VCaP (cell line): Measurements from ENCODE around the gene ZDHHC22.

ENCODE experiments used
- H3K27ac ChIP-seq: fragments of 450-650 bp; 2 replicates; pipeline ENCODE4 v1.5.1; 2017
- TF ChIP-seq, protein P1 (sequence below): fragments of 450-650 bp; conservative IDR thresholded peaks from 2 replicates; pipeline ENCODE4 v1.5.1; 2017; ENCODE audit warnings: mild to moderate bottlenecking, moderate library complexity

The ZDHHC22 gene

DNA sequence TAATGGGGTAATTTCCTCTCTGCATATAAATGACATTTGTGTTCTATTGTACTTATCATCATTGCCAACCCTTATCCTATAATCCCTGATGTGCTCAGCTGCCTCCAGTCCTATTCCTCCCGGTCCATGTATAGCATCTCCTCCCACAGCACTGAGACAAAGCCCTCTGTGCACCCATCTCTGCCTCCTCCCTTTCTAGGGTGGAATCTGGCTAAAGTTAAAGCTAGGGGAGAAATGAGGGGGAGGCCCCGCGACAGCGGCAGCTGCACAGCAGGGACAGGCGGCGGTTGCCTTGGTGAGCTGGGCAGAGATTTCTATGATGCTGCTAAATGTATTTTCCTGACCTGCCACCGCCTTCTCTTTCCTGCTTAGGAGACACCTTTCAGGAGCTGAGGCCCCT is 12.8 kb upstream of the ZDHHC22 start:
- TF ChIP-seq, protein P1, sequence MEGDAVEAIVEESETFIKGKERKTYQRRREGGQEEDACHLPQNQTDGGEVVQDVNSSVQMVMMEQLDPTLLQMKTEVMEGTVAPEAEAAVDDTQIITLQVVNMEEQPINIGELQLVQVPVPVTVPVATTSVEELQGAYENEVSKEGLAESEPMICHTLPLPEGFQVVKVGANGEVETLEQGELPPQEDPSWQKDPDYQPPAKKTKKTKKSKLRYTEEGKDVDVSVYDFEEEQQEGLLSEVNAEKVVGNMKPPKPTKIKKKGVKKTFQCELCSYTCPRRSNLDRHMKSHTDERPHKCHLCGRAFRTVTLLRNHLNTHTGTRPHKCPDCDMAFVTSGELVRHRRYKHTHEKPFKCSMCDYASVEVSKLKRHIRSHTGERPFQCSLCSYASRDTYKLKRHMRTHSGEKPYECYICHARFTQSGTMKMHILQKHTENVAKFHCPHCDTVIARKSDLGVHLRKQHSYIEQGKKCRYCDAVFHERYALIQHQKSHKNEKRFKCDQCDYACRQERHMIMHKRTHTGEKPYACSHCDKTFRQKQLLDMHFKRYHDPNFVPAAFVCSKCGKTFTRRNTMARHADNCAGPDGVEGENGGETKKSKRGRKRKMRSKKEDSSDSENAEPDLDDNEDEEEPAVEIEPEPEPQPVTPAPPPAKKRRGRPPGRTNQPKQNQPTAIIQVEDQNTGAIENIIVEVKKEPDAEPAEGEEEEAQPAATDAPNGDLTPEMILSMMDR, result no peak
- H3K27ac ChIP-seq, result no peak overlapping the region

DNA sequence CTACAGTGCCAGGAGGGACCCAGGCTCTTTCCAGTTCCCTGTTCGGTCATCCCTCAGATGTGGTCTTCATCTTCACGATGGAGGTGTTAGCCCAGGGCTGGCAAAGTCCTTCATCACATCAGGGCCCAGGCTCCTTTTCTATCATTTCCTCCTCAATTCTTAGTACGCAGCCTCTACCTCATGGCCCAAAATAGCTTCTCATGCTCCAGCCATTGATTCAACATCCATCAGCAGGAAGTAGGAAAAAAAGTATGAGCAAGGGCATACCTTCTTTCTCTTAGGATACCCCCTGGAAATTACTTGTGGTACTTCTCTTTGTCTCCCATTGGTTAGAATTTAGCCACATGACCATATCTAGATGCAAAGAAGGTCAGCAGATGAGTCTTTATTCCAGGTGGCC is 12.2 kb upstream of the ZDHHC22 start:
- no peak overlapping the region for H3K27ac ChIP-seq
- TF ChIP-seq, protein P1, result no peak

DNA sequence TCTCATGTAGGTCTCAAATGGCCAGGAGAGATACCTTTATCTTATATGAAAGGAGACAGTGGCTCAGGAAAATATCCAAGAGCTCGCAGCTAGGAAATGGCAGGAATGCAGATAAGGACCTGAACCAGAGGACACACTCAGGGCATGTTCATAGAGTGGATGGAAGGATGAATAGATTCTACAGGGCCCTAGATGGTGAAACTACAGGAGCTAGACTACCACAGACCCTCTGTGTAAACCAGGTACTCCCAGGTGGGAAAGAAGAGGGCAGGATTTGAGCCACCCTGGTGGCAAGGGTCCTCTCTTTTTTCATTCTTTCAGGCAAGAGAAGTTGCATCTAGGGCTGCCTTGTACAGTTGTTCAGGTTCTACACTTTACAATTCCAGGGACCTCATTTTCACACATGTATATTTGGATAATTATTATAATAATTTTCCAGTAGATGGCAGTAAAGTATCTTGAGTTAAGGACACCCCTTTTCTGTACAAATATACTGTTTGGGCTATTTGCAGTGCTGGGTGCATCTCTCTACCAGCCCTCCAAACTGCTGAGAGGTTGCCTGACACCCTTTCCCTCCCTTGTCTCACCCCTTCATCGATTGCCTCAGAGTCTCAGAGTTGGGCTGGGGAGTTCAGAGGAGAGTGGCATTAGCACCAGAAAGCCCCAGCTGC is 10.5 kb upstream of the ZDHHC22 start:
- TF ChIP-seq, protein P1, result peak; percentile 45
- no peak overlapping the region for H3K27ac ChIP-seq

DNA sequence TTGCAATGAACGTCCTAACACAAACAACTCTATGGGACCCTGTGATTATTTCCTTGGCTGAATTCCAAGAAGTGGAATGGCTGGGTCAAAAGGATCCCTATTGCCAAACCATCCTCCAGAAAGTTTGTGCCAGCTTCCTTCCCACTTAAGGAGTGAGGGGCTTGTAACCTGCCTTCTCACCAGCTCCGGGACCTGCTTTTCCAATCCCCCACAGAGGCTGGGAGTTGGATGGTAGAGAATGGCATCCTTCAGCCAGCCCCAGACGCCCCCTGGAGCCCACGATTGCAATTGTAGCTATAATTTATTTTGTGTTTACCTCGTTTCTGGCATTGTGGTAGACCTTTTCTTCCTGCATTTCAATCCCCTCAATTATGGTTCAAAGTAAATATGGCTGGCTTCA is 9.7 kb upstream of the ZDHHC22 start:
- TF ChIP-seq, protein P1, result peak; percentile 72

DNA sequence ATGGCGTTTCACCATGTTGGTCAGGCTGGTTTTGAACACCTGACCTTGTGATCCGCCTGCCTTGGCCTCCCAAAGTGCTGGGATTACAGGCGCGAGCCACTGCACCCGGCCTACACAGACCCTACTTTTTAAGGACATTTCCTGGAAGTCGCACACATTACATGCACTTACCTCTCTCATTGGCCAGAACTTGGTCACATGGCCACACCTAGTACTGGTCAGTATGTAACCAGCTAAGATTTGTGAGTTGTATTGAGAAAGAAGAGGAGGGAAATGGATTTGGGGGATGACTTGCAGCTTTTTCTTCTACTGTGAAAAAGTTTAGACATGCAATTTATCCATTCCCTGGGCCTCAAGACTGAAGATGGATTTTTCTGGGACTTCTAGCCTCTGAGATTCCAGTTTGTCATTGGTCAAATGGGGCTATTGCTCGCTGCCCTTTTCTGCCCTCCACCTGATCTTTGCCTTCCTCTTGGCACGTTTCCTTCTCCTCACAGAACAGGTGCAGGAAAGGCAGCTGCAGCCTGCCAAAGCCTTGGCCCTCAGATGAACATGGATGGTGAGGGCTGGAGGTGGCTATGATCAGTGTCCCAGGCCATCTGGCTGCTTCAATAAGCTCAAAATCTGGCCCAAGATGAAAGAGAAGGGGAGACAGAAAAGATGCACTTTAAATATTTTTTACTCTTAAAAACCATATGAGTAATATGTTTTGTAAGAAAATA is 7.1 kb upstream of the ZDHHC22 start:
- TF ChIP-seq, protein P1, result no peak
- H3K27ac ChIP-seq, result peak overlapping the region; percentile 19; the same call in 1 of the 2 replicates

More for the DNA sequence above, 9.7 kb upstream of the ZDHHC22 start:
- no peak overlapping the region for H3K27ac ChIP-seq

DNA sequence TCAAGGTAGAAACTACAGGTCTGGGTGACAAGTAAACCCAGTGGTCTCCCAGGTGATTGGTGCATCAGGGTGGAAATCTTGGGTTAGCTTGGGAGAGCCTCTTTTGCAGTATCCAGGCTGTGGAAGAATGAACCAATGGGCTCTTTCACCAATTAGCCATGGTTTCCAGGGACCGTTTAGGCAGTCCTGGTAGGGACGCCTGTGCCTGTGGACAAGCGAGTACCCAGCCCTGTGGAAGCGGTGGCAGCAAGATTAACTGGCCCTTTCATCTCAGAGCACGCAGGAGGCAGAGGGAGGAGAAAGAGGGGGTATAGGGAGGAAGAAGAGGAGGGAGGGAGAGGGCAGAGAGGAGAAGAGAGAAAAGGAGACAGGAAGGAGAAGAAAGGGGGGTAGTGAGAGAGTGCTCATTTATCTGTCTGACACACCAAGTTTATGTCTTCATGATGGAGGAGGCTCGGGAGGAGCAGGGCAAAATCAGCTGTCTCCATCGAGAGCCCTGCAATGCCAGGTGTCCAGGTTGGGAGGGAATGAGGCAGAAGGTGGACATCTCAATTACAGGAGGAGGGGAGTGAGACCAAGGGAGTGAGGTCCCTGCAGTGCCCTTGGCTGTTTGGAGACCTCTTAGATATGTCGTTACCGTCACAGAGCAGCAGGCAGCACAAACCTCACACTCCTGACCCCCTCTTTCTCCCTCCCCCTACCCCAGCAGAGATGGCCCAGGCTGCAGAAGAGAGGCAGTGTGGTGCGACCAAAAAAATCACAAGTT is 4.6 kb upstream of the ZDHHC22 start:
- TF ChIP-seq, protein P1, result no peak
- H3K27ac ChIP-seq, result no peak overlapping the region
